GM12874 (cell line): ENCODE measurements around the gene CD86.

ENCODE experiments used
- TF ChIP-seq, protein P1 (sequence below): IDR thresholded peaks from 2 replicates; pipeline ENCODE4 v1.5.1; 2011; ENCODE audit warnings: low read depth, mild to moderate bottlenecking, control low read depth, low read length, moderate library complexity; ENCODE audit not compliant: insufficient read depth

Gene CD86

DNA sequence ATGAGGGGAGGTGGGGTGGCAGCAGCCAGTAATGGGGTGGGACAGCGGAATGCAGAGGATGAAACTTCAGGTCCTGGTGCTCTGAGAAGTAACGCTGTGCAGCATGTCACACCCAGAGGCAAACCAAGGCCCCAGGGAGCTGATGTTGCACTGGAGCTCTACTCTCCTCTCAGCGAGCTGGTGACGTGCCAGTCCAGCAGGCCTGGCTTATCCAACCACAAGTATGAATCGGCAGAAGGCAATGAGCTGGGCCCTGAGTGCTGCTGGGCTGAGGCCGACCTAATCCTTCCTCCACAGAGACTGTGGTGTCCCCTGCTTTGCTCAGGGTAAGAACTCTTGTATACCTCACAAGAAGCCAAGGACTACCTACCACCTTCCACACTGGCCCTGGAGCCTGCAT, 30.5 kb downstream of the CD86 start:
- TF ChIP-seq, protein P1, sequence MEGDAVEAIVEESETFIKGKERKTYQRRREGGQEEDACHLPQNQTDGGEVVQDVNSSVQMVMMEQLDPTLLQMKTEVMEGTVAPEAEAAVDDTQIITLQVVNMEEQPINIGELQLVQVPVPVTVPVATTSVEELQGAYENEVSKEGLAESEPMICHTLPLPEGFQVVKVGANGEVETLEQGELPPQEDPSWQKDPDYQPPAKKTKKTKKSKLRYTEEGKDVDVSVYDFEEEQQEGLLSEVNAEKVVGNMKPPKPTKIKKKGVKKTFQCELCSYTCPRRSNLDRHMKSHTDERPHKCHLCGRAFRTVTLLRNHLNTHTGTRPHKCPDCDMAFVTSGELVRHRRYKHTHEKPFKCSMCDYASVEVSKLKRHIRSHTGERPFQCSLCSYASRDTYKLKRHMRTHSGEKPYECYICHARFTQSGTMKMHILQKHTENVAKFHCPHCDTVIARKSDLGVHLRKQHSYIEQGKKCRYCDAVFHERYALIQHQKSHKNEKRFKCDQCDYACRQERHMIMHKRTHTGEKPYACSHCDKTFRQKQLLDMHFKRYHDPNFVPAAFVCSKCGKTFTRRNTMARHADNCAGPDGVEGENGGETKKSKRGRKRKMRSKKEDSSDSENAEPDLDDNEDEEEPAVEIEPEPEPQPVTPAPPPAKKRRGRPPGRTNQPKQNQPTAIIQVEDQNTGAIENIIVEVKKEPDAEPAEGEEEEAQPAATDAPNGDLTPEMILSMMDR, result no peak

DNA sequence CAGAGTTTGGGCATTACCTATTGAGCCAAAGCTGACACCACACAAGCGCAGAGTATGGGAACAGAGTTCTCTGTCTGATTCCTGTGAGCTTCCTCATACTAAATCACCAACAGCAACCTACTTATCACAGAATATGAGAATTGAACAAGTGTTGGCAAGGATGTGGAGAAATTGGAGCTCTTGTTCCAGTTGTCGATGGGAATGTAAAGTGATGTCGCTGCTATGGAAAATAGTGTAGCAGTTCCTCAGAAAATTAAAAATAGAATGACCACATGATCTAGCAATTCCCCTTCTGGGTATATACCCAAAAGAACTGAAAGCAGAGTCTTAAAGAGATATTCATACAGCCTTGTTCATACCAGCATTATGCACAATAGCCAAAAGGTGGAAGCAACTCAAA, 33.4 kb downstream of the CD86 start:
- TF ChIP-seq, protein P1, result no peak

DNA sequence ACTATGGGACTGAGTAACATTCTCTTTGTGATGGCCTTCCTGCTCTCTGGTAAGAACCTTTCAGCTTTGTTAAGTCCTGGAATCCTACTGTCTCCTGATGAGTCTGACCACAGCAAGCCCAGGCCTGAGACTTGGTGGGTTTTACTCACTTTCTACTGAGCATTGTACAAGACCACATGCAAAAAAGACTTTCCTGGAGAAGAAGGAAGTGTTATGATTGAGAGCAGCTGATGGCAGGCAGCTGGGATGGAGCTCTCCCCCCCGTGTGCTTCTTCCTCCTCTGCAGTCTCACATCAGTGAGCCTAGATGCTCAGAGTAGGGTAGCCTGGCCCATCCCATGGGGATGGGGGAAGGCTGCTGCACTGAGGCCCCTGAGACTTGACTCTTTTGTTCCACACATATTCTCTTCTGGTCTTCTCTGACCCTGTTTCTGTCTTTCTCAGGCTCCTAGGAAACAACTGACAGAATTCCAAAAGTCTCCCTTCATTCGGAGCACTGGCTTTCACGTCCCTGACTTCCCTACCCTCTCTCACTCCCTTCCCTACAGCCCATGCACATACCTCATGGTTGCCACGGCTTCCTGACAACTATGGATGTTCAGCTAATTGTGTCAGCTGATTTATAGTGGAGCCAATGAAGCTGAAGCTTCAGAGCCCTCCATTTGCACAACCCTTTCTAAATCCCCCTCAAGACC, 36.6 kb downstream of the CD86 start:
- TF ChIP-seq, protein P1, result no peak

DNA sequence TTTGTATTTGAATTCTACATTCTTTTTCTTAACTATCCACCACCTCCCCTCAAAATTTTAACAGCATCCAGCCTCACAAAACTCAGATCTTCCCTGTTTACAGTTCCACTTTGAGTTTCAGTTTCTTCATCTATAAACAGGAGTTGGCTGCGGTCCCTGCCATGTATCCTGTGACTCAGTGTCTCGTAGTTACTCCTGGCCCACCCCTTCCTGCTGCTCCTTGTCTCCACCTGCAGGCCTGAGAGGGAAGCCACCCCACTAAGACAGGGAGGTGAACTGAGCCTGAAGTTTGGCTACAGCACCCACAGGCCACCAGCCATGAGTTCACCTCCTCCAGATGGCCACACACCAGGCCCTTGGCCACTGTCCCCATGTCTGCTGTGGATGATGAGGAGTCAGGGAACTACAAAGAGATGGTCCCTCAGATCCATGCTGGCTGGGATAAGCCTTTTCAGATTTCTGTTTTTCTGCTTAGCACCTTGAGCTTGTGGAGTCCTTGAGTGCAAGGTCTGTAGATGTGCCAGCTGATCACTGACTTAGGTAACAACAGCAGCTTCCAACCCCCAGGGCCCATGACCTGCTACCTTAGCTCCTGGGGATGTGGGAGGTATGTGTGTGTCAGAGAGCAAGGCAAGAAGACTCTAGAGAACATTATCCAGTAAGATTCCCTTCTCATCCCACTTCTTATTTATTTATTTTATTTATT, 37.5 kb downstream of the CD86 start:
- TF ChIP-seq, protein P1, result peak; percentile 77

DNA sequence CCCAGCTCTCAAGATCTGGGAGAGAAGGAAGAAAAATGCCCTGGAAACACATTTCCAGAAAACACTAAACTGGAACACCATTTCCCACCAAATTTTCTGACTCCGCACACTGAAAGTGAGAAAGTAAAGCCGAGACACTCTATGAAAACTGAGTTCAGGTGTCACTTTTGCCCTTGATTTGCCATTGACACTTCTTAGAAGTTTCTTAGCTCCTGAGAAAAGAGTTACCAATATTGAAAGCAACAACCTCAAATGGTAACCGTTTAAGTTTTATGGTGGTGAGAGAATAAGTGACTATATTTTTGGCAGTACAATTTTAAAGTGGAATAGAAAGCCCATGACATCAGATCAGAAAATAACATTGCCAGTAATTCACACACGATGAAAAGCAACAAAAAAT, 39.0 kb downstream of the CD86 start:
- TF ChIP-seq, protein P1, result no peak

DNA sequence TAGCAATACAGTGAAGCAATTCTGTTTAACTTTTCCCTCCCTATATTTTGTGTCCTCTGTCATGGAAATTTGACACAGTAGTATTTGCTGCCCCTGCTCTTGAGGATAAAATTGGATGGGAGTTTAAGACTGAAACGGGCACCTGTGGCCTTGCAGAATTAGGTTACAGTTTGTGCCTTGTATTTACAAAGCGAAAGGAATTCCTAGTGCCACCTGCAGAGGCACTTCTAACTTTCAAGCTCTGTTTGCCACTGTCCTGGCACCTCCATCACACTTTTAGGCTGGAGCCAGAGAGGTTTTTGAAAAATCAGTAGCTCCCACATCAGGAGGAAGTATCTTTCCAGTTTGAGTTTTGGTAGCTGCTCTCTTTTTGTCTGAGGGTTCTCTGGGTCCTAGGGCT, 39.5 kb downstream of the CD86 start:
- TF ChIP-seq, protein P1, result no peak

DNA sequence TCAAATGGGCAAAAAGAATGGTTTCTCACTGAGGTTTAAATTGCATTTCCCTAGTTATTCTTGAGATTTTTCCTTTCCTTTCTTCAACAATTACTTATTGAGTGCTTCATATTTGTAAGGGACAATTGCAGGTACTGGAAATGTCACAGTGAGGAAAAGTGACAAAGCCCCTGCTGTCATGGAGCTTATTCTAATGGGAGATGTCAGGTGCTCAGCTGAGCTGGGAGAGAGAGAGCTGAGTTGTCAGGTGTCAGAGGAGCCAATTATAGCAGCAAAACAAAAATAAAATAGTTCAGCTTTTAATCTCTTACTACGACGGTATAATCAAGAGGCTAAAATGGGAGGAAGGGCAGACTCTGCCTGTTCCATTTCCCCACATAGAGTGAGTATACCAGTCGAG, 42.0 kb downstream of the CD86 start:
- TF ChIP-seq, protein P1, result no peak
